T-helper 17 cell (primary cell): ENCODE results near the gene NSD2. TPM values are rescaled to one million over a fixed set of nuclear protein-coding genes. Genes with fewer than 3 reads are reported as not detected.
A peak's percentile ranks its signal among the peaks of the same experiment; 100 is the strongest.
"Not testable (repeated sequence)": the region's sequence is repeated elsewhere in the genome, so short reads cannot be mapped to it uniquely, and the experiment has no call there.

Source experiments
- ATAC-seq: fragments of 150-1000 bp; cut with Tn5 transposase; 2 replicates; pipeline ENCODE4 v1.10.0; 2021; ENCODE audit warnings: mild to moderate bottlenecking, moderate library complexity
- DNase-seq, 3 donors: peaks; one replicate each; pipeline versions ENCODE4 v3.0.0 to v3.0.0-alpha.2; 2020 to 2021
- H3K9me3 ChIP-seq: one replicate; pipeline ENCODE4 v1.7.0; 2013; ENCODE audit warnings: low read length, mild to moderate bottlenecking; ENCODE audit not compliant: control insufficient read depth, poor library complexity, severe bottlenecking
- H3K27ac Mint-ChIP-seq: one replicate; pipeline ENCODE4 v1.8.0; 2022; ENCODE audit warnings: mild to moderate bottlenecking, moderate library complexity, mixed read lengths
- H3K27me3 Mint-ChIP-seq: one replicate; pipeline ENCODE4 v1.8.0; 2022; ENCODE audit warnings: mixed read lengths
- H3K36me3 Mint-ChIP-seq: one replicate; pipeline ENCODE4 v1.8.0; 2022; ENCODE audit warnings: low read depth, mixed read lengths
- H3K4me1 Mint-ChIP-seq: one replicate; pipeline ENCODE4 v1.8.0; 2022; ENCODE audit warnings: mild to moderate bottlenecking, mixed read lengths
- H3K4me3 Mint-ChIP-seq: one replicate; pipeline ENCODE4 v1.8.0; 2022; ENCODE audit warnings: mild to moderate bottlenecking, moderate library complexity, mixed read lengths
- total RNA-seq, 4 donors: library from RNA in 2 of 4; stranded (reverse) in 2 of 4; gene quantifications; one replicate each; pipeline ENCODE4 v1.2.3 and lab custom pipeline; 2022 to 2026

The NSD2 gene
- total RNA-seq, 2 donors from 2014 or later = 55.0 to 62.2 TPM

- DNase-seq (no peak), ATAC-seq (no peak)
- H3K27ac Mint-ChIP-seq = no peak overlapping the region
- H3K4me1 Mint-ChIP-seq = peaks cover 4% of the 10 kb centered on the region
- no peaks in the 10 kb centered on the region for H3K9me3 ChIP-seq
- no peaks in the 10 kb centered on the region for H3K27me3 Mint-ChIP-seq
- peaks cover 6% of the 10 kb centered on the region for H3K36me3 Mint-ChIP-seq
- H3K4me3 Mint-ChIP-seq = no peak overlapping the region
Measured at GRCh38 chr4:1988327-1988724, 117.1 kb downstream of the NSD2 start.

DNA sequence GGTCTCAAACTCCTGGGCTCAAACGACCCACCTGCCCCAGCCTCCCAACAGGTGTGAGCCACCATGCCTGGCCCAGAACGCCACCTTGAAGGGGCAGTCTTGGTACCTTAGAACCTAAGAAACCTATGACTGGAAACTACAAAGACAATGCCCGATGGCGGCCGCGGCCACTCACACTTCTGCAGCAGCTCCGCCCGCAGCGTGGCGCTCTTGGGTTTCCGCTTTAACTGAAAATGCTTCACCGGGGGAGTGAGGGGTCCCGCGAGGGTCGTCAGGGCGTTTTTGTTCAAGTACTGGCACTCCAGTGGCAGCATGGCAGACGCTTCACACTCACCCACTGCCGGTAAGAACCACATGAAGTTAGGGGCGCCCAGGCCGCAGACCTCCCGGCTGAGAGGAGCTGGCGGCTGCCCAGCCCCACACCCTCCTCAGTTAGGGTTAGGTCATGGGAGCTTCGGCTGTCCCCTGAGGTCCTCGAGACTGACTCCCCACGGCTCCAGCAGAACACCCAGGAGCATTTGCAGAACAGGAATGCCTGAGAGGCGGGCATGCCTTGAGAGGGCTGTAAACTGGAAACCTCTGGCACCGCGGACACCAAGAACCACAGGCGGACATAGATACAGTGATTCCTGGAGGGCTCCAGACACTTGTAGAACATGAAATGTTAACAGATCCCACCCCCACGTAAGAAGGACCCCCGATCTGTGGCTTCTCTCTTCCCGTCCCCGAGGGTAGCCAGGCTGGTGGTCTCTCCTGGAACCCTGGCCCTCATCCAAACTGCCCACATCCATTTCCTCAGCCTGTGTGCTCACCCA lies 118.5 kb downstream of the NSD2 start:
- Mint-ChIP-seq H3K4me3 (no peak overlapping the region), H3K27ac (peak overlapping the region; percentile 43), H3K27me3 (no peaks in the 10 kb centered on the region), H3K36me3 (peaks cover 3% of the 10 kb centered on the region), H3K4me1 (peaks cover 4% of the 10 kb centered on the region)
- no peak for ATAC-seq
- no peak for DNase-seq
- no peaks in the 10 kb centered on the region for H3K9me3 ChIP-seq

DNA sequence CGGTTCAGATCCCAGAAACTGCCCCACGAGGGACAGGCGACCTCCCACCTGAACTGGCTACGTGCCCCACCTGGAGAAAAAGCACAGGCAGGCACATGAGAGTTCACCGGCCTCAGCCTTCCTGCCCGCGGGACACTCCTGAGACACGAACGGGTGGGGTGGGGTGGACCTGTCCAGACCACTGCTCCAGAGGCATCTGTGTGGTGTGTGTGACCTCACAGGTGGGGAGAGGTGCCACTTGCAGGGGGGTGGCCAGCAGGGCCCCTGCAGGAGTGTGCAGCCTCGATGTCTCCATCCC lies 119.1 kb downstream of the NSD2 start:
- no peak overlapping the region for H3K4me3 Mint-ChIP-seq
- H3K4me1 Mint-ChIP-seq = peaks cover 4% of the 10 kb centered on the region
- no peaks in the 10 kb centered on the region for H3K9me3 ChIP-seq
- H3K27me3 Mint-ChIP-seq = no peaks in the 10 kb centered on the region
- ATAC-seq = no peak
- H3K27ac Mint-ChIP-seq = peak overlapping the region; percentile 43
- H3K36me3 Mint-ChIP-seq = peaks cover 2% of the 10 kb centered on the region
- DNase-seq = no peak

DNA sequence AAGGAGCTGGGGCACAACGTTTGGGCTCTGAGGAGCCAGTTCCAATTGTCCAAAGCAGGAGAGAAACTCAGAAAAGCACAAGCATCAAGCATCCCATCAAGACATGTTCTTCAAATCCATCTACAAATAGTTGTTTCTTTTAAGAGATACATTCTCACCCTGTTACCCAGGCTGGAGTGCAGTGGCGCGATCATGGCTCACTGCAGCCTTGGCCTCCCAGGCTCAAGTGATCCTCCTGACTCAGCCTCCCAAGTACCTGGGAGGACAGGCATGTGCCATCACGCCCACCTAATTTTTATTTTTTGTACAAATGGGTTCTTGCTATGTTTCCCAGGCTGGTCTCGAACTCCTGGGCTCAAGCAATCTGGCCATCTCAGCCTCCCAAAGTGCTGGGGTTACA lies 119.5 kb downstream of the NSD2 start:
- H3K36me3 Mint-ChIP-seq = peaks cover 2% of the 10 kb centered on the region
- DNase-seq = no peak
- H3K4me1 Mint-ChIP-seq = peaks cover 4% of the 10 kb centered on the region
- H3K4me3 Mint-ChIP-seq = no peak overlapping the region
- H3K9me3 ChIP-seq = no peaks in the 10 kb centered on the region
- peak overlapping the region; percentile 43 for H3K27ac Mint-ChIP-seq
- ATAC-seq = no peak
- no peaks in the 10 kb centered on the region for H3K27me3 Mint-ChIP-seq

- H3K36me3 Mint-ChIP-seq = peaks cover 2% of the 10 kb centered on the region
- ATAC-seq (no peak), DNase-seq (no peak)
- H3K27ac Mint-ChIP-seq = no peak overlapping the region
- no peak overlapping the region for H3K4me3 Mint-ChIP-seq
- peaks cover 4% of the 10 kb centered on the region for H3K4me1 Mint-ChIP-seq
- no peaks in the 10 kb centered on the region for H3K9me3 ChIP-seq
- H3K27me3 Mint-ChIP-seq = no peaks in the 10 kb centered on the region
Measured at GRCh38 chr4:1991087-1991486, 119.9 kb downstream of the NSD2 start.

DNA sequence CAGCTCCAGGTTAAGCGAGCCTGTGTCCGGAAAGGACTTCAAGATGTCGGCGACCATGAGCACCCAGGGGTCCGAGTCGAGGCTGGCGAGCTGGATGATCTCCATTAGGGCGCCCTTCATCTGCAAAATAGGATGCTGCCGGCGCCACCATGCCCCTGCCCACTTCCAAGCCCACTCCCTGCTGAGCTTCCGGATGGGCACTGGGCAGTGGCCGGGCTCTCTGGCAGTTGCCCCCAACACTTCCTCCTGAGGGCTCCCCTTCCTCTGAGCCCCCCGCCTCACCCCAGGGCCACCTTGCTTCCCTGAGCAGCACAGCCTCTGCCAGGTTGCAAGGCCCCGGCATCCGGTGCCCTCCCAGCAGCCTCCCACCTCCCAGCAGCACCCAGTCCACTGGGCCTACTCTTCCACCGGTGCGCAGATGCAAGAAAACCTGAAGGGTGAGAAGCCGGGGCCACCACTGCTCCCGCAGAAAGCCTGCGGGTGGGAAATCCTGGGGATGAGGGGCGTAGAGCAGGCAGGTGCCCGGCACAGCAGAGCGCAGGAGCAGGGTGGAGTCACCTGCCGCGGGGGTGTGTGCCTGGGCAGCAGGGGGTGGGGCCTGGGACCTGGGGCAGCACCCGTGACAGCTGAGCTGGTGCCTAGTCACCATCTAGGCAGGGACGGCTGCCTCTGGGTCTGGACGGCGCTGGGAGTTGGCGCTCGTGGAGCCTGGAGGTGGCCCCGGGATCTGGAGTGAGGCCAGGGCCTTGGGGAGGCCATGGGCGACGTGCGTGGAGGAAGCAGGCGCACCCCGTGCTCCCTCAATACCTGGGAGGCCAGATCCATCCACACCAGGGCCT lies 120.6 kb downstream of the NSD2 start:
- Mint-ChIP-seq H3K4me3 (no peak overlapping the region), H3K4me1 (peaks cover 4% of the 10 kb centered on the region), H3K27ac (no peak overlapping the region), H3K36me3 (peaks cover 2% of the 10 kb centered on the region), H3K27me3 (no peaks in the 10 kb centered on the region)
- ATAC-seq (no peak), DNase-seq (no peak)
- H3K9me3 ChIP-seq = no peaks in the 10 kb centered on the region

DNA sequence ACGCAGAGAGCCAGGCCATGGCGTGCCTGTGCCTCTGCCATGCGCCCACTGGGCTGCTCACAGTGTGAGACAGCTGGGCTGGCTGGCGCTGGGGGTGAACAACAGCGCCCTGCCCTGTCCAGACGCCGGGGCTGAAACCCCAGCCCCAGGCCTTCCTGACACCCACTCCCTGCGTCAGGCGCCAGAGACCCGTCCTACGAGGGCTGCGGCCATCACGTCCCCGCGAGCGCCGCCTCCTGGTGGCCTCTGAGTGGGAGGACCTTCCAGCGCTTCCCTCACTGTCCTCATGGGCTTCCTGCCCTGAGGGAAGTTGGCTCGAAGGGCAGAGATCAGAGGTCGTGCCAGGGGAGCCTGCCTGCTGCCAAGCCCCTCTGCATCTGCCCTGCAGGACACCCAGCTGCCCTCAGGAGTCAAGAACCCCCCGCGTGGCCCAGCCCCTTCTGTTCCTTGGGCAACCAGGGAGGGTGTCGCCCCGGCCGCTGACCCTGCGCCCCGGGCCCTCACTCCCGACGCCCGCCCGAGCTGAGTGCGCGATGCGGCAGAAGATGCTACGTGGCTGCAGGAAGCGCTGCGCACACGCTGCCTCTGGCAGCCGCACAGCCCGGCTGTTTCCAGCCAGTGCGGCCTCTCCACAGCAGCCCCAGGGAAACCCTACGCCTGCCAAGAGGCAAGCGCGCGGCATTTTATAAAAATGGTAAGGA lies 121.4 kb downstream of the NSD2 start:
- Mint-ChIP-seq H3K27ac (no peak overlapping the region), H3K36me3 (peaks cover 2% of the 10 kb centered on the region), H3K4me1 (peaks cover 4% of the 10 kb centered on the region), H3K4me3 (no peak overlapping the region), H3K27me3 (no peaks in the 10 kb centered on the region)
- ATAC-seq (no peak), DNase-seq (no peak)
- no peaks in the 10 kb centered on the region for H3K9me3 ChIP-seq

- peaks cover 4% of the 10 kb centered on the region for H3K4me1 Mint-ChIP-seq
- no peak for ATAC-seq
- no peak overlapping the region for H3K4me3 Mint-ChIP-seq
- H3K27me3 Mint-ChIP-seq = no peaks in the 10 kb centered on the region
- no peak overlapping the region for H3K27ac Mint-ChIP-seq
- DNase-seq = no peak
- H3K9me3 ChIP-seq = no peaks in the 10 kb centered on the region
- H3K36me3 Mint-ChIP-seq = peaks cover 2% of the 10 kb centered on the region
Measured at GRCh38 chr4:1993169-1993516, 122.0 kb downstream of the NSD2 start.

DNA sequence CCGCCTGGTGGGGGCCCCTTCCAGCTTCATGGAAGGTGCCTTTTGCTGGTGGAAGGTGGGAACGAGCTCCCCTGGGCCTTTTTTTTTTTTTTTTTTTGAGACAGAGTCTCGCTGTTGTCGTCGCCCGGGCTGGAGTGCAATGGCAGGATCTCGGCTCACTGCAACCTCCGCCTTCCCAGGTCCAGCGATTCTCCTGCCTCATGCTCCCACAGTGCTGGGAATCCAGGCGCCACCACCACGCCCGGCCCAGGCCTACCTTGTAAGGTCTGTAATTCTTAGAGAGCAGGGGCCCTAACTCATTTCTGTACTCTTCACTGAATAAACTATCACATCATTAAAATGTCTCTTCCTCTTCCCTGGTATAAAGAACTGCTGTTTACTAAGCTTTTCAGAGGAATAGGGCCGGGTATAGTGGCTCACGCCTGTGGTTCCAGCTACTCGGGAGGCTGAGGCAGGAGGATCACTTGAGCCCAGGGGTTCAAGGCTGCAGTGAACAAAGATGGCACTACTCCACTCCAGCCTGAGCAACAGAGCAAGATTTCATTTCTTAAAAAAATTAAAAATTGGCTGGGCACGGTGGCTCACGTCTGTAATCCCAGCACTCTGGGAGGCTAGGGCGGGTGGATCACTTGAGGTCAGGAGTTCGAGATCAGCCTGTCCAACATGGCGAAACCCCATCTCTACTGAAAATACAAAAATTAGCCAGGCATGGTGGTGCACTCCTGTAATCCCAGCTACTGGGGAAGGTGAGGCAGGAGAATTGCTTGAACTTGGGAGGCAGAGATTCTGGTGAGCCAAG lies 122.7 kb downstream of the NSD2 start:
- H3K27me3 Mint-ChIP-seq, H3K4me3 Mint-ChIP-seq, H3K4me1 Mint-ChIP-seq, H3K27ac Mint-ChIP-seq, H3K9me3 ChIP-seq, H3K36me3 Mint-ChIP-seq, DNase-seq, ATAC-seq: not testable (repeated sequence)

- peaks cover under 1% of the 10 kb centered on the region for H3K36me3 Mint-ChIP-seq
- no peak overlapping the region for H3K27ac Mint-ChIP-seq
Measured at GRCh38 chr4:1994938-1995337, 123.7 kb downstream of the NSD2 start.

GRCh38 chr4:1996866-1997611 lies 125.8 kb downstream of the NSD2 start:
- Mint-ChIP-seq H3K36me3 (no peaks in the 10 kb centered on the region), H3K27ac (no peak overlapping the region), H3K4me1 (no peaks in the 10 kb centered on the region)

More at GRCh38 chr4:1994938-1995337, 123.7 kb downstream of the NSD2 start:
- peaks cover 4% of the 10 kb centered on the region for H3K4me1 Mint-ChIP-seq
- no peaks in the 10 kb centered on the region for H3K27me3 Mint-ChIP-seq
- H3K9me3 ChIP-seq = no peaks in the 10 kb centered on the region
- DNase-seq (no peak), ATAC-seq (no peak)
- no peak overlapping the region for H3K4me3 Mint-ChIP-seq

DNA sequence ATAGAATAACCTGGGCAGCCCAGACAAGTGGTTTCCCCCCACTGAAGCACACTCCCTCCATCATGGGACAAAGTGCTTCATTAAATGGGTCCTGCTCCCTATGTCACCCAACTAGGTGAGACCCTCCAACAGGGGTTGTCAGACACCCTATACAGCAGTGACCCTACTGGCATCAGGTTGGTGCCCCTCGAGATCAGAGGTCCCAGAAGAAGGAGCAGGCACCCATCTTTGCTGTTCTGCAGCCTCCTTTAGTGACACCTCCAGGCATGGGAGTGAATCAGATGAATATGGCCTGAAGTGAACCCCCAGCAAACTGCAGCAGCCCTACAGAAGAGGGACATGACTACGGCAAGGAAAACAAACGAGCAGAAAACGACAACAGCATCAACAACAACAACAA lies 126.5 kb downstream of the NSD2 start:
- no peak overlapping the region for H3K4me3 Mint-ChIP-seq
- H3K36me3 Mint-ChIP-seq = no peaks in the 10 kb centered on the region
- no peaks in the 10 kb centered on the region for H3K27me3 Mint-ChIP-seq
- H3K4me1 Mint-ChIP-seq = peaks cover 5% of the 10 kb centered on the region
- H3K27ac Mint-ChIP-seq = no peak overlapping the region
- DNase-seq = no peak
- no peak for ATAC-seq
- no peaks in the 10 kb centered on the region for H3K9me3 ChIP-seq

More at GRCh38 chr4:1996866-1997611, 125.8 kb downstream of the NSD2 start:
- Mint-ChIP-seq H3K27me3 (no peaks in the 10 kb centered on the region), H3K4me3 (no peak overlapping the region)
- no peak for DNase-seq
- no peak for ATAC-seq
- no peaks in the 10 kb centered on the region for H3K9me3 ChIP-seq
